GM10266 (cell line): ENCODE data around the gene AMOTL1.

Experiments
- DNase-seq: peaks from one replicate; pipeline ENCODE4 v3.0.0; 2012; ENCODE audit errors: extremely low spot score
- TF ChIP-seq, protein P1 (sequence below): IDR thresholded peaks from 2 replicates; pipeline ENCODE4 v1.5.1; 2012; ENCODE audit warnings: mild to moderate bottlenecking, low read depth; ENCODE audit not compliant: control insufficient read depth, insufficient read depth; ENCODE audit errors: missing control alignments

Gene AMOTL1

DNA sequence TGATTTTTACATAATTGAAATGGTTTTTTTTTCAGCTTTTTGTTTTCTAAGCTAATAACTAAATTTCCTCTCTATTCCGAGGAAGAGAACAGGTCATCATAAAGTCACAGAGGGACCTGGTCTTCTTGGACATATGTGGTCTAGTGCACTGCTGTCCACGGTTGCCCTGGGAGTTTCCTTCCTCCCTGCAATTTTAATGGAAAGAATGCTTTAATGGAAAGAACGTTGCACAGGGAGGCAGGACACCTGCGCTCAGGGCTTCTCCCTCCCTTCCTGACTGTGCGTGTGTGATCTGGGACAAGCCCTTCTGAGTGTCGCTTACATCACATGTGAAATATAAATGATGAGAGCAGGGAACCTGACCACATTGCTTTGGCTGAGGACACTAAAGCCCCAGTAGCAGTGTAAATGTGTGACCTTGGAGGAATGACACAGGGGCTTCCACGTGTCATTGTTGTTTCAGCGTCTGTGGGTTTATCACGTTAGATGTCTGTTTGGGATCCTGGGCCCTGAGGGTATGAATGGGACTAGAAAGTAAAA, 93.2 kb downstream of the AMOTL1 start:
- TF ChIP-seq, protein P1, sequence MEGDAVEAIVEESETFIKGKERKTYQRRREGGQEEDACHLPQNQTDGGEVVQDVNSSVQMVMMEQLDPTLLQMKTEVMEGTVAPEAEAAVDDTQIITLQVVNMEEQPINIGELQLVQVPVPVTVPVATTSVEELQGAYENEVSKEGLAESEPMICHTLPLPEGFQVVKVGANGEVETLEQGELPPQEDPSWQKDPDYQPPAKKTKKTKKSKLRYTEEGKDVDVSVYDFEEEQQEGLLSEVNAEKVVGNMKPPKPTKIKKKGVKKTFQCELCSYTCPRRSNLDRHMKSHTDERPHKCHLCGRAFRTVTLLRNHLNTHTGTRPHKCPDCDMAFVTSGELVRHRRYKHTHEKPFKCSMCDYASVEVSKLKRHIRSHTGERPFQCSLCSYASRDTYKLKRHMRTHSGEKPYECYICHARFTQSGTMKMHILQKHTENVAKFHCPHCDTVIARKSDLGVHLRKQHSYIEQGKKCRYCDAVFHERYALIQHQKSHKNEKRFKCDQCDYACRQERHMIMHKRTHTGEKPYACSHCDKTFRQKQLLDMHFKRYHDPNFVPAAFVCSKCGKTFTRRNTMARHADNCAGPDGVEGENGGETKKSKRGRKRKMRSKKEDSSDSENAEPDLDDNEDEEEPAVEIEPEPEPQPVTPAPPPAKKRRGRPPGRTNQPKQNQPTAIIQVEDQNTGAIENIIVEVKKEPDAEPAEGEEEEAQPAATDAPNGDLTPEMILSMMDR = no peak
- no peak for DNase-seq

DNA sequence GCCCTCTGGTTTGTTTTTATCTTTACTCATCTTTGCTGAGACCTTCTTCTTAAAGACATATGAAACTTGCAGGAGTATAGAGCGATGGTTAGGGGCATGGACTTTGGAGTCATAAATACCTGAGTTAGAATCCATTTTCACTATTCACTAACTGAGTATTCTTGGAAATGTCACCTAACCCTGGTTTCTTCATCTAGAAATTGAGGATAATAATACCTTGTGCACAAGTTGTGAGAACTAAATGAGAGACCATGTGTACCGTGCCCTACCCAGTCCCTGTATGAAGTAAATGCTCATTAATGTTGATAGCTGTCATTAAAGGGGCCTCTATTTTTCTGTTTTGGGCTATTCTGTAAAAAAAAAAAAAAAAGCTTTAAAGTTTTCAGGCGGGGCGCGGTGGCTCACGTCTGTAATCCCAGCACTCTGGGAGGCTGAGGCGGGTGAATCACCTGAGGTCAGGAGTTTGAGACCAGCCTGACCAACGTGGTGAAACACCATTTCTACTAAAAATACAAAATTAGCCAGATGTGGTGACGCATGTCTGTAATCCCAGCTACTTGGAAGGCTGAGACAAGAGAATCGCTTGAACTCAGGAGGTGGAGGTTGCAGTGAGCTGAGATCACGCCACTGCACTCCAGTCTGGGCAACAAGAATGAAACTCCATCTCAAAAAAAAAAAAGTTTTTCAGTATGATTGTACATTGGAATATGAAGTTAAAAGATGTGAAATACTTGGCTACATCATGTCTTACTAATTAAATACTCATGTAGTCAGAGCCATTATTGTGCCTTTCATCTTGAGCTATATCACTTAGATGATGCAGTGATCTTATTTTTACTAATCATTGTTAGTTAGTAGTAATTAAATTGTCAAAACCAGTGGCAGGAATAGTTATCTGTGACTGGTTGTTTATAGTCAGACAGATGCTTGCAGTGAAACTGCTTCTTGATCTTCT, 95.0 kb downstream of the AMOTL1 start:
- DNase-seq = no peak
- TF ChIP-seq, protein P1 = no peak

DNA sequence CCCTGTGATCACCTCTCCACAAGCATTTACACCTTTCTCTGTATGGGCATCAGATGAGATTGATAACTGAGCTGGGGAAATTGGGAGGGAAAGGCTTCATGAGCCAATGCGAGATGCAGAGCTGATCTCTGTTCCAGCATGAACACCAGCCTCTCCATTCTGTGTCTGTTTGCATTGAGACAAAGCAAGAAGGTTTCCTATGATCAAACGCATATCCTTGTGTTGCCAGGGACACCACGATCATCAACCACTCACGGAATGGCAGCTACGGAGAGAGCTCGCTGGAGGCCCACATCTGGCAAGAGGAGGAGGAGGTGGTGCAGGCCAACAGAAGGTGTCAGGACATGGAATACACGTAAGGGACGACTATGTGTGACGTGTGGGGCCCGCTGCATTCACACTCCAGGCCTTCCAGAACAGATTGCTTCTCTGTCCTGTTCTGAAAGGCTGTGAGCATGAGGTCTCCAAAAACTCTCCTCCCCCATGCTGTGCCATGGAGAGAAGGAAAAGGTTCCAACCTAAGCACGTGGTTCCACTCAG, 96.4 kb downstream of the AMOTL1 start:
- no peak for DNase-seq
- TF ChIP-seq, protein P1 = no peak

DNA sequence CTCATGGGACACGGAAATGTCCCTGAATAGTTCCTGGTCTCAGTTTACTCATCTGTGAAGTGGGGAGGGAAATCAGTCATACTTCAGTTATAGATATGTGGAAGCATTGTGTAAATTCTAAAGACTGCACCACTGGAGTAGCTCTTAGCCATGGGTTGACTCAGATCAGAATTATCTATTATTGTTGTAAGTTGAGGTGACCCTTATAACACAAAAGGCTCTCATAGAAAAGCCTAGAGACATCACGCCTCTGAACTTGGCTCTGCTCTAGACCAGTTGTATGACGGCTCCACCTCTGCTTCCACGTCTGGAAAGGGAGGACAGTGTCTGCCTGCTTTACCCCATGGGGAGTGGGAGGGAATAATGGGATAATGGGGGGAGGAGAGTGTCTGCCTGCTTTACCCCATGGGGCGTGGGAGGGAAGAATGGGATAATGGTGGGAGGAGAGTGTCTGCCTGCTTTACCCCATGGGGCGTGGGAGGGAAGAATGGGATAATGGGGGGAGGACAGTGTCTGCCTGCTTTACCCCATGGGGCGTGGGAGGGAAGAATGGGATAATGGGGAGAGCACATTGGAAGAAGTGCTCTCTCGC, 98.2 kb downstream of the AMOTL1 start:
- no peak for DNase-seq
- TF ChIP-seq, protein P1 = no peak

DNA sequence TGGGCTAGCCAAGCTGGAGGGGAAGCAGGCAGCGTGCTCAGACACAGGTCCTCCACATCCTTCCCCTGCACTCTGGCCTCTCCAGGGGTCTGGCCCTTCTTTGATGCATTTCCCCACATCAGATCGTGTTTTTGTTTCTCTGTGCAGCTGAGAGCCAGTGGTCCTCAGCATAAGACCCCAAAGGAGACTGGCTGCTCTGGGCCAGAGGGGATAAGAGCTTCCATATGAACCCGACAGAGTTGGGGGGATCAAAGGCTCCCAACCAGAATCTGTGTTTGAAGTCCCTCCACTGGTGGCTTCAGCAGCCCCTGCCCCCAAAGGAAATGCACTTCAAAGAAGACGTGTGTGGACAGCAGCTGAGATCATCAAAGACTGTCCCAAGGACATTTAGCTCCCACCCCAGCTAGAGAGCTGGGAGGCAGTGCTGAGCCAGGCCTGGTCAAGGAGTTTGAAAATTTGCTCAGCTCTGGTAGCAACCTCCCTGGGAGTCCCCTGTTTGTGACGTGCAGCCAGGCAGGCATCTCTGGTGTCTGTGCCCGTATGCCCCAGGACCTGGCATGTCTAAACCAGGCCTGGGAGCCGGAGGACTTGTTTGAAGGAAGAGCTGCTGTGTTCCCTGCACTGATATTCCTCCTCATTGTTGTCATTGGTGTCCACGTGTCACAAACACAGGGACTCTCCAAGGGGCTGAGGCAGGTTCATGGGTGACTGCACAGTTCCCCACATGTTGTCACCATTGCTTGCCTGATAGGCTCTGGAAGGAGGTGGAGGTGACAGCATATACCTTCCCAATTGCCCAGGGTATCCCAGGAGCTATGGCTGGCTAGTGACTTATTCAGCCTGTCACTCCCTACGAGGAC, 99.0 kb downstream of the AMOTL1 start:
- TF ChIP-seq, protein P1 = no peak
- DNase-seq = no peak

DNA sequence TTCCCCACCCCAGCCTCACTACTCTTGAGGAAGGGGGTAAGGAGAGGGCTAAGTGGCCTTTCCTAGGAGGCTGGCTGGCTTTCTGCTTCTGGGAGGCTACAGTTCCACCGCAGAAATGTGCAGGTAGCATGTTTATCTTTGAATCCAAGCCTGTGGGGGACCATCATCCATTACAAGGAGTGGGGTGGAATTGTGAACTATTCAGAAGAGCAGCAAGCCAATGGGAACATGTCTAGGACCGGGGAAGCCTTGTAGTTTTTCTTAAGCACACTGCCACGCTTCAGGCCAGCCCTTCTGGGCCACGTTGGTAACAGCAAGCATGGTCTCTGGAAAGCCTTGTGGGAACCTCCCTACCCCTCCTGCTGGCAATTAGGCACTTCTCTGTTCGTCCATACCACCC, 100.3 kb downstream of the AMOTL1 start:
- TF ChIP-seq, protein P1 = no peak
- no peak for DNase-seq
